Sigmoid colon (tissue), 4 donors: ENCODE results near the gene SLC6A8.

Experiments used
- POLR2A ChIP-seq, 2 donors: fragments of 450-650 bp; IDR thresholded peaks; one replicate each; pipeline ENCODE4 v1.6.1; 2016; ENCODE audit warnings: antibody characterized with exemption in 2 of 2, mild to moderate bottlenecking in 2 of 2, moderate library complexity in 2 of 2
- POLR2AphosphoS5 ChIP-seq, 4 donors: sonication (generic); formaldehyde crosslinking; IDR thresholded peaks; one replicate each; pipeline ENCODE4 v1.6.1; 2017; ENCODE audit warnings: antibody characterized with exemption in 4 of 4
- TF ChIP-seq, protein P1 (sequence below), 4 experiments: fragments of 450-650 bp in 3 of 4; fragments of 200-600 bp in 1 of 4; IDR thresholded peaks; one replicate each; pipeline ENCODE4 v1.5.1; 2016 to 2019; ENCODE audit warnings: antibody characterized with exemption in 4 of 4, mild to moderate bottlenecking in 3 of 4, moderate library complexity in 2 of 4

GRCh38 chrX:153641627-153642026, 46.1 kb upstream of the SLC6A8 start:
- TF ChIP-seq, protein P1, sequence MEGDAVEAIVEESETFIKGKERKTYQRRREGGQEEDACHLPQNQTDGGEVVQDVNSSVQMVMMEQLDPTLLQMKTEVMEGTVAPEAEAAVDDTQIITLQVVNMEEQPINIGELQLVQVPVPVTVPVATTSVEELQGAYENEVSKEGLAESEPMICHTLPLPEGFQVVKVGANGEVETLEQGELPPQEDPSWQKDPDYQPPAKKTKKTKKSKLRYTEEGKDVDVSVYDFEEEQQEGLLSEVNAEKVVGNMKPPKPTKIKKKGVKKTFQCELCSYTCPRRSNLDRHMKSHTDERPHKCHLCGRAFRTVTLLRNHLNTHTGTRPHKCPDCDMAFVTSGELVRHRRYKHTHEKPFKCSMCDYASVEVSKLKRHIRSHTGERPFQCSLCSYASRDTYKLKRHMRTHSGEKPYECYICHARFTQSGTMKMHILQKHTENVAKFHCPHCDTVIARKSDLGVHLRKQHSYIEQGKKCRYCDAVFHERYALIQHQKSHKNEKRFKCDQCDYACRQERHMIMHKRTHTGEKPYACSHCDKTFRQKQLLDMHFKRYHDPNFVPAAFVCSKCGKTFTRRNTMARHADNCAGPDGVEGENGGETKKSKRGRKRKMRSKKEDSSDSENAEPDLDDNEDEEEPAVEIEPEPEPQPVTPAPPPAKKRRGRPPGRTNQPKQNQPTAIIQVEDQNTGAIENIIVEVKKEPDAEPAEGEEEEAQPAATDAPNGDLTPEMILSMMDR (IDR thresholded peaks at IDR 0.05), result no peak
- no peak for TF ChIP-seq POLR2A (IDR thresholded peaks at IDR 0.05)
- no peak for TF ChIP-seq POLR2AphosphoS5 (IDR thresholded peaks at IDR 0.05)
